T-helper 2 cell treated with Interferon-gamma antibody and Interleukin-4, amounts not matched to agents 5 μg/mL and 100 μg/mL, for 36 hours (primary cell): ENCODE results near the gene RACK1.
"Not testable (repeated sequence)": the region's sequence is repeated elsewhere in the genome, so short reads cannot be mapped to it uniquely, and the experiment has no call there.

ENCODE experiments used
- DNase-seq: peaks from one replicate; pipeline ENCODE4 v3.0.0; 2021; ENCODE audit warnings: low spot score
- H3K27ac Mint-ChIP-seq: one replicate; pipeline ENCODE4 v1.8.0; 2021; ENCODE audit warnings: mild to moderate bottlenecking, mixed read lengths
- H3K27me3 Mint-ChIP-seq: one replicate; pipeline ENCODE4 v1.8.0; 2021; ENCODE audit warnings: low read depth, mixed read lengths
- H3K36me3 Mint-ChIP-seq: one replicate; pipeline ENCODE4 v1.8.0; 2021; ENCODE audit warnings: low read depth, mixed read lengths
- H3K4me1 Mint-ChIP-seq: one replicate; pipeline ENCODE4 v1.8.0; 2021; ENCODE audit warnings: low read depth, mixed read lengths
- H3K4me3 Mint-ChIP-seq: one replicate; pipeline ENCODE4 v1.8.0; 2022; ENCODE audit warnings: mild to moderate bottlenecking, moderate library complexity, mixed read lengths
- H3K9me3 Mint-ChIP-seq: one replicate; pipeline ENCODE4 v1.8.0; 2021; ENCODE audit warnings: mixed read lengths

Gene RACK1

DNA sequence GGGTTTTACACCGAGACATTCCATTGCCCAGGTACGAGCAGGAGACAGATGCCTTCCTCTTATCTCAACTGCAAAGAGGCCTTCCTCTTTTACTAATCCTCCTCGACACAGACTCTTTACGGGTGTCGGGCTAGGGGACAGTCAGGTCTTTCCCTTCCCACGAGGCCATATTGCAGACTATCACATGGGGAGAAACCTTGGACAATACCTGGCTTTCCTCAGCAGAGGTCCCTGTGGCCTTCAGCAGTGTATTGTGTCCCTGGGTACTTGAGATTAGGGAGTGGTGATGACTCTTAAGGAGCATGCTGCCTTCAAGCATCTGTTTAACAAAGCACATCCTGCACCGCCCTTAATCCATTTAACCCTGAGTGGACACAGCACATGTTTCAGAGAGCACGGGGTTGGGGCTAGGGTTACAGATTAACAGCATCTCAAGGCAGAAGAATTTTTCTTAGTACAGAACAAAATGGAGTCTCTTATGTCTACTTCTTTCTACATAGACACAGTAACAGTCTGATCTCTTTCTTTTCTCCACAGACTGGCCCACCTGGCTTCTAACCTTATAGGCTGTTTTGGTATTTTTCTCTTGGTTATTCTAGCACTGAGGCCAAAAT, 23.7 kb upstream of the RACK1 start:
- not testable (repeated sequence) for H3K4me1 Mint-ChIP-seq, H3K27me3 Mint-ChIP-seq, H3K9me3 Mint-ChIP-seq, H3K27ac Mint-ChIP-seq, H3K4me3 Mint-ChIP-seq, DNase-seq
- peaks cover 10% of the 10 kb centered on the region for H3K36me3 Mint-ChIP-seq

DNA sequence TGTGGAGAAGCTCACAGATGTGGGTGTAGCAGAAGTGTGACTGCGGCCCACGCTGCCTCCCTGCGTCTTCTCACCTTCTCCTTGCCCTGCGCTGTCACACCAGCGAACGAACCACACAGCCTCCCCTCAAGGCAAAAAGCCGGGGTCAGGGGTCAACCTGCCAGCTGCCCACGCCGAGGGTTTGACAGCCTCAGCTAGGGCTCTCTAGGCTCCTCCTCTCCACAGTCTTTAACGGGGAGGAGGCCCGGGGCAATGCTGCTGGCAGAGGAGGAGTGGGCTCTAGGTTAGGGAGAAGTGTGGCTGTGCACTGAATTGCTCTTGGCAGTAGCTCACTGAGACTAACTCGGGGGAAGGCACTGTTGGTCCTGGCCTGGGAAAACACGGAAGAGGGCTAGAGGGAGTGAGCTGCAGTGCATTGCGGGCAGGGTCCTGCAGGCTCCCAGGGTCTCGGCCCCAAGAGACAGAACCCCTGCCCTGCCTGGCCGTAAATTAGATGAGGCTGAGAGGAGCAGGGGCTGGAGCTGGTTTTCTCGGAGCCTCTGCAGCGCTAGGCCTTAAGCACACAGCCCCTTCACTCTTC, 21.5 kb upstream of the RACK1 start:
- no peak overlapping the region for H3K4me3 Mint-ChIP-seq
- H3K27ac Mint-ChIP-seq = no peak overlapping the region
- H3K9me3 Mint-ChIP-seq = no peaks in the 10 kb centered on the region
- no peaks in the 10 kb centered on the region for H3K27me3 Mint-ChIP-seq
- DNase-seq = no peak
- H3K36me3 Mint-ChIP-seq = peaks cover 17% of the 10 kb centered on the region
- peaks cover 4% of the 10 kb centered on the region for H3K4me1 Mint-ChIP-seq

DNA sequence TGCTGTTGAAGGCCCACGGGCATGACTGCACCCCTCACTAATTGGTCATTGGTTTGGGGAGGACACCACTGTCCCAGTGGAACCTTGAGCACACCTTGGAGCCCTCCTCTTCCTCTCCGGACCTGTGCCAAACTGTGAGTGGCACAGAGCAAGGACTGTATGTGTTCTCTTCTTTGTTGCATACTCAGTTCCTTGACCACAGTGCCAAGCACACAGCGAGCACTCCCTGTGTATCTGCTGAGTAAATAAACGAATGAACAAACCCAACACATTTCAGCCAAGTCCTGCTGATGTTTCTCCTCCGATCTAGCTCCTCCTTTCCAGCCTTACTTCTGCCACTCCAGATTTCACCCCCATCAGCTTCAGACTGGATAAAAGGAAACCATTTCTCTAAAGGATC, 19.9 kb upstream of the RACK1 start:
- H3K27me3 Mint-ChIP-seq = no peaks in the 10 kb centered on the region
- H3K27ac Mint-ChIP-seq = no peak overlapping the region
- DNase-seq = no peak
- no peaks in the 10 kb centered on the region for H3K9me3 Mint-ChIP-seq
- H3K4me1 Mint-ChIP-seq = peaks cover 19% of the 10 kb centered on the region
- H3K36me3 Mint-ChIP-seq = peaks cover 25% of the 10 kb centered on the region
- H3K4me3 Mint-ChIP-seq = no peak overlapping the region

DNA sequence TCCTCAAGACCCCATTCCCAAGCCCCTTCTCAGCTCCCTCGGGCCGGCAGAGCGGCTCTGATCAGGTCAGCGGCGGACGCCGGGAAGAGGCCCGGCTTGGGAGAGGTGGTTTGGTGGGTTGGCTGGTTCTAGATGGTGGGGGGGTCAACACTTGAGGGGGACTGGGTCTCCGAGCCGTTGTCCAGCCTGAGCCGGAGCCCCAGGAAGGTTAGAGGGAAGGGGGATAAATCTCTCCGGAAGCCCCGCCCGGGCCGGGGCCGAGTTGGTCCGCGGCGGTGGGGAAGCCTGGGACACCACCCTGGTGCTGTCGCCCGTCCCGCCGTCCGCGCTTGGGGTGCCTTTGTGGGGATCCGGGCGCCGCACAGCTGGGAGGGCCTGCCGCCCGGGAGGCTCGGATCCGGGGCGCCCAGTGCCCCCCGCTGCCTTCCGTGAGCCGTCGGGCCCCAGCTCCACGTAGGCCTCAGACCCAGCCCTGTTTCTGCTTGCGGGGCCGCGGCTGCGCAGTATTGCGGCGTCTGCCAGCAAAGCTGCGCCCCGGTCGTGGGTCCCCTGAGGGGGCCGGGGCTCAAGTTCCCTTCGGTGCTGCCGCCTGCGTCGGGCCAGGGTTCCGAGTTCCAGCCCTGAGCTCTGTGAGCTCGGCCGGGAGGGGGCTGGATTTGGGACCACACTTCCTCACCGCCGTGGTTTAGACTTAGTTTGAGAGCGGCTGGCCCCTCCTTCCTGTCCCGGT, 17.8 kb upstream of the RACK1 start:
- H3K4me1 Mint-ChIP-seq = peaks cover 31% of the 10 kb centered on the region
- no peaks in the 10 kb centered on the region for H3K9me3 Mint-ChIP-seq
- H3K27ac Mint-ChIP-seq = peak overlapping the region; percentile 98

DNA sequence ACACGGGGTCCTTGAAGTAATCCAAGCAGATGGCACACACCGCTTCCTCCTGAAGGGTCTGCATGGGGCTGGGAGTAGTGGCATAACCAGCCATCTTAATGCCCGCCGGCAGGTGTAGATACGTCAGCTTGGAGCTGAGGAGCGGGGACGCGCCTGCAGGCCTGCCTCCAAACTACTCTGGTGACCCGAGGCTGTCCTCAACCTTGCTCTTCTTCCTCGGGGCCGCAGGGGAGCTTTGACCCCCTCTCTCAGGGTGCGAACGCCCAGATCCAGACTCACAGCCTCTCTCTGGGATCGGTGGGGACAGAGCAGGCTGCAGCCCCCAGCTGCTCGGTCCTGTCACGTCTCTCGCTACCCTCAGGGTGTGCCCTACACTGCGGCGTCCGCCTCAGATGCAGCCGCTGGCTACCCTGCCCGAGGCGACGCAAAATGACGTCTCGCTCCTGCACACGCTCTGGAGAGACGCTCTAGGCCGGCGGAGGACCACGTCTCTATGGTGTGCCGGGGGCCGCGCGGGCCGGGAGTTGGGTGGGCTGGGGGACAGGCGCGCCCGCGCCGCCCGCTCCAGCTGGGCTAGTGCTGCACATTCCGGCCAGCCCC, 17.1 kb upstream of the RACK1 start, which contains the start of gene TRIM52:
Gene TRIM52 (minus strand): TSS at position 424 of the 600 bp plus-strand sequence. CDS start 330 bp downstream, at position 94.
- Mint-ChIP-seq H3K4me3 (peak within 1 kb of the TSS; percentile 98), H3K27ac (peak within 1 kb of the TSS; percentile 98), H3K27me3 (no peaks in the 10 kb centered on the region), H3K4me1 (peaks cover 38% of the 10 kb centered on the region), H3K9me3 (no peaks in the 10 kb centered on the region), H3K36me3 (peaks cover 43% of the 10 kb centered on the region)
- peak; percentile 91 for DNase-seq

More for the DNA sequence above, 17.8 kb upstream of the RACK1 start:
- peaks cover 37% of the 10 kb centered on the region for H3K36me3 Mint-ChIP-seq
- peak; percentile 77 for DNase-seq
- peak overlapping the region; percentile 98 for H3K4me3 Mint-ChIP-seq
- H3K27me3 Mint-ChIP-seq = no peaks in the 10 kb centered on the region

DNA sequence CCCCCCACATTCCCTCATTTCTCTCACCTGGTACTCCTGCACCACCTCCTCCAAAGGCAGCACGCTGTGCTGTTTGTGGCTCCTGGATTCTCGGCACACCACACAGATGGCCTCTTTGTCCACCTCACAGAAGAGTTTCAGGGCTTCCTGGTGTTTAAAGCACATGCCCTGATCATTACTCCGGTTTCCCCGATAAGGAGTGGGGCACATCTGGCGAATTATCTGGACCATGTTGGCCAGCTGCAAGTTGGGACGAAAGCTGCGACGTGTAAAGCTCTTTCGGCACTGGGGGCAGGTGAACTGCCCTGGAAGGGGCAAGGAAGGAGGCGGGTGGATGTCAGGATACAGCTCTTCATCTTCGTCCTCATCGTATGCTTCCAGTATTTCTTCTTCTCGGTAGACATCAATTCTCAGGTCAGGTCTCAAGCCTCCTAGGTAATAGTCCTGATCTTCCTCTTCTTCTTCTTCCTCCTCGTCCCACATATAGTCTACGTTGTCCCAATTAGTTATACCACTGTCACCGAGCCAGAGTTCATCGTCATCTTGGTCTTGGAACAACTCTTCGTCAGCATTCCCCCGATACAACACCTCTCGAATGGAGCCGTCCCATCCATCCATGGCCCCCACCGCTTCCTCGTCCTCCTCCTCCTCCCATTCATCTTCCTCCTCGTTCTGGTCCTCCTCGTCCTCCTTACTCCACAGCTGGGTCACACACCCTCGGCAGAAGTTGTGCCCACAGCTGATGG, 16.4 kb upstream of the RACK1 start:
- Mint-ChIP-seq H3K4me3 (peak overlapping the region; percentile 98), H3K27me3 (no peaks in the 10 kb centered on the region), H3K4me1 (peaks cover 43% of the 10 kb centered on the region), H3K27ac (peak overlapping the region; percentile 98), H3K9me3 (no peaks in the 10 kb centered on the region), H3K36me3 (peaks cover 50% of the 10 kb centered on the region)
- DNase-seq = no peak

DNA sequence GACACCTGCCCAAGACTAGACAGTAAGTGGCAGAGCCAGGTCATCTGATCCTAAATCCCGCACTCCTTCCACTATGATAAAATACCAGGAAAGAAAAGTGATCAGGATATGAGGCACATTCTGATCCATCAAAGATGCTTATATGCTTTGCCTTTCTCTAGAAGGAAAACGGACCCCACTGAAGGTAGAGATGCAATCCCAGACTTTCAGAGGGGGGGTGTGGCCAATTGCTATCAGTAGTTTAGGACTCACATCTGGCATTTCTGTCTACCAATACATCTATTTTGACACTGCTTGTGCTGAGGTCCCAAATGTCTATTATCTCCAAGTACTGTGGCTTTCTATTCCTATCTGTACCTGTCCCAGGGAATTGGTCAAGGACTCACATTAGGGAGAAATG, 15.6 kb upstream of the RACK1 start:
- Mint-ChIP-seq H3K4me1 (peaks cover 49% of the 10 kb centered on the region), H3K4me3 (peak overlapping the region; percentile 98), H3K9me3 (no peaks in the 10 kb centered on the region), H3K36me3 (peaks cover 55% of the 10 kb centered on the region), H3K27ac (peak overlapping the region; percentile 28), H3K27me3 (no peaks in the 10 kb centered on the region)
- no peak for DNase-seq

DNA sequence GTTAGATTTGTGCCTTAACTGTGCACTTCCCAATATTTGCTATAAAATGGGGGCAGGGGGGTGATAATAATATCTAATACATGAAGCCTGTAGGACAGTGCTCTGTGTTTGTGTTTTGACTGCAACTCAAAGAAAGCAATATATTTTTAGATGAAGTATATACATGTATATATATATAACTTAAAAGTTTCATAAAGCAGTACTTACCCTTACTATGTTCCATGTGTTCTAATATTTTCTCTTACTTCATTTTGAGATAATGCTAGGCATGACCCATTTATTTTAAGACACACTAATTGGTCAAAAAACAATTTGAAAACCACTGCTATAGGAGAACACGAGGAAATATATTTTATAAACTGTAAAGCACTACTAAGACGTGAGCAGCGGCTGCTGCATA, 14.9 kb upstream of the RACK1 start:
- peaks cover 52% of the 10 kb centered on the region for H3K36me3 Mint-ChIP-seq
- H3K27me3 Mint-ChIP-seq = no peaks in the 10 kb centered on the region
- peak overlapping the region; percentile 98 for H3K4me3 Mint-ChIP-seq
- H3K9me3 Mint-ChIP-seq = no peaks in the 10 kb centered on the region
- DNase-seq = no peak
- H3K4me1 Mint-ChIP-seq = peaks cover 51% of the 10 kb centered on the region
- no peak overlapping the region for H3K27ac Mint-ChIP-seq

DNA sequence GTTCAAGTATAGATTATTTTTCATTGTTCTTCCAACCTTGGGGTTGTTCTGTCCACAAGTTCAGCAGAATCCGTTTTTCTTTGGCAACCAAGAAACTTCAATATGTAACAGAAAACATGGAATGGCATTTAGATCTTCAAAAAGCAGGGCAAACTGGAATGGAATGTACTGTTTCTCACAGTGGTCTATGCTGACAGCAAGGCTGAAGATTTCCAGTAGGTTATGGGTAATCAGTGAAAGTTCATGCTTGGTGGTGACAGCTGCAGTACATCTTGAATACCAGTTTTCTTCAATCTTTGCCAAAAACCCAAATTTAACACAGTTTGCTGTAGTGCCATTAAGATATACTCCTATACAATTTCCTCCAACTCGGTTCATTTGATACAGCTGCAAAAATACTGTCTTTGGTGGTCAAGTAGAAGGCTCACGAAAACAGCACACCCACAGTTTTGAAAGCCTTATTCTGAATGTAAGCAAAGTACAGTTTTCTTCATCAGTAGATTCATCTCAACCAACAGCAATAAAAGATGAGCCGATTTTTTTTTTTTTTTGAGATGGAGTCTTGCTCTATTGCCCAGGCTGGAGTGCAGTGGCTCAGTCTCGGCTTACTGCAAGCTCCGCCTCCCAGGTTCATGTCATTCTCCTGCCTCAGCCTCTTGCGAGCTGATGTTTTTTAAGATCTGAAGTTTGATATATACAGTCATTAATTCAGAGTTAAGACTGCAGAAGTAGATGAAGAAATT, 12.3 kb upstream of the RACK1 start:
- DNase-seq = no peak
- H3K27ac Mint-ChIP-seq = no peak overlapping the region
- H3K4me1 Mint-ChIP-seq = peaks cover 58% of the 10 kb centered on the region
- H3K36me3 Mint-ChIP-seq = peaks cover 57% of the 10 kb centered on the region
- H3K4me3 Mint-ChIP-seq = no peak overlapping the region
- H3K27me3 Mint-ChIP-seq = no peaks in the 10 kb centered on the region
- no peaks in the 10 kb centered on the region for H3K9me3 Mint-ChIP-seq

DNA sequence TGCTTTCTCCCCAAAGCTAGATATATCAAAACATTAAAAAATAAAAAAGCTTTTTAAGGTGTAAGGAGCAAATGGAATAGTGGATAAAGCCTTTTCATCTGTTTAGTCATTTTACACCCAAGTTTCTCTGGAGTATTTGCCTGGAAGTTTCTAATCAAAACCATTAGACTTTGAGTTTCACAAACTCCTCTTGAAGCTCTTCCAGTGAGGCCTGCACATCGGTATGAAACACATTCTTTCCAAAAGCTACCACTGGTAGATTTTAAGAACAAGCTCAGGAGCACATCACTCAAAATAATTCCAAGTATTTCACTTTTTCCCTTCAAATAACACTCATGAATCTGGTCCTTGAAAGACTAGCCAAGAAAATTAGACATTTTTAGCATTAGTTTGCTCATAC, 11.6 kb upstream of the RACK1 start:
- Mint-ChIP-seq H3K4me1 (peaks cover 61% of the 10 kb centered on the region), H3K9me3 (no peaks in the 10 kb centered on the region), H3K27ac (no peak overlapping the region), H3K36me3 (peaks cover 56% of the 10 kb centered on the region), H3K4me3 (no peak overlapping the region), H3K27me3 (no peaks in the 10 kb centered on the region)
- DNase-seq = no peak

DNA sequence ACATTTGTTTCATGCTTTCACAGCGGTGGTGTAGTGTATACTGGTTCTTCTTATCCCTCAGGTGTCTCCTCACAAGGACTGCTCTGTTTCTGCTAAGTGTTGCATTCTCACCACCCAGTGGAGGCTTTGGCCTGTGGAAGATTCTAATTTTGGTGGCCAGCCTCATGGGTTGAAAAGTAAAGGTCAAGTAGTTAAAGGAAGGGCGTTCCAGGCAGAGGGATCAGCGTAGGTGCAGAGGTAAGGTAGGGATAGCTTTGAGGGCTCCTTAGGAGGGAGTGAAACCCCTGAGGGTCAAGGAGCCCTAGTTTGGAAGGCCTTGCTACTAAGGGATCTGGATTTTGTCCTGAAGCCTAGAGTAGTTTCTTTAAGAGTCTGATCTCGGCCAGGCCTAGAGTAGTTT, 4.6 kb upstream of the RACK1 start:
- H3K27ac Mint-ChIP-seq = peak overlapping the region; percentile 95
- H3K9me3 Mint-ChIP-seq = no peaks in the 10 kb centered on the region

DNA sequence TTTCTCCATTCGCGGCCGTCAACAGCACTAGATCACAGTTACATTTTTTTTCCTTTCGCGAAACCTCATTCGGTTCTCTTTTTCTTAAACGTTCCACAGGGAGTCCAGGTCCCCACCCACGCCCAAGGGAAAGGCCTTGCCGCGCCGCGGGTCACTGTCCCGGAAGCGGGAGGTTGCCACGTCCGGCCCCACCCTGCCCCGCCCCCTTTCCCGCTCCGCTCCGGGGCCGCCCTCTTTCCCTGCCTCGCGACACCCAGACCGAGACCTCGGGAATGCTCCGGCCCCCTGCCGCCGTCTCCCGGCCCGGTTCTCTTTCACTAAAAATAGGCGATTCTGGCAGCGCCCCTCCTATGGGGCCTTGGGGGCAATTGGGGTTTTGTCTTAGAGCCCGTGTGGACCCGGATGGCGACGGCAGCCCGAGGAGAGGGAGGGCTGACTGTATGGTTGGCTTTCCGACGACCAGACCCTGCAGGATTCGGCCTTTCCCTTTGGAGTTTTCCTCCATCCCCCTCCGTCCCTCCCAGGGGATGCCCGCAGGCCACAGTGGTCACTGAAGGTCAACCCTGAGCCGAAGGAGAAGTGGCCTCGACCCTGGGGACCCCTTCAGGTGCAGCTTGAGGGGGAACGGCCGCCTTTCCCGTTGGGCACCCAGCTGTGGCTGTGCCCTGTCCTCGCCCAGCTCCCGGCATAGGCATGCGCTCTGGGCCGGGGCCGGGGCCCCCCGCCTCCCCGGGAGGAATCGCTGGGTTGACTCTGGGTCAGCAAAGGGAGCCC, 2.8 kb upstream of the RACK1 start:
- Mint-ChIP-seq H3K36me3 (peaks cover 45% of the 10 kb centered on the region), H3K27me3 (no peaks in the 10 kb centered on the region), H3K4me1 (peaks cover 56% of the 10 kb centered on the region), H3K27ac (peak overlapping the region; percentile 95), H3K9me3 (no peaks in the 10 kb centered on the region), H3K4me3 (peak overlapping the region; percentile 89)
- DNase-seq = peak; percentile 85

More for the DNA sequence above, 4.6 kb upstream of the RACK1 start:
- DNase-seq = no peak
- peak overlapping the region; percentile 89 for H3K4me3 Mint-ChIP-seq
- peaks cover 32% of the 10 kb centered on the region for H3K36me3 Mint-ChIP-seq
- H3K27me3 Mint-ChIP-seq = no peaks in the 10 kb centered on the region
- H3K4me1 Mint-ChIP-seq = peaks cover 49% of the 10 kb centered on the region
